PC-3 (cell line): ENCODE results near the gene ATP5PB. TPM values are rescaled to one million over a fixed set of nuclear protein-coding genes. Genes with fewer than 3 reads are reported as not detected.

Source experiments
- ATAC-seq: fragments of 200-7000 bp; cut with Tn5 transposase; 2 replicates; pipeline ENCODE4 v1.9.1; 2020; ENCODE audit warnings: mild to moderate bottlenecking, moderate library complexity
- BruUV-seq: library from RNA; stranded (reverse); fragments of 400-500 nt; replicated peaks from 2 replicates; lab custom pipeline; 2021; lab: Mats Ljungman, UMichigan
- CTCF ChIA-PET: fragments of 300-600 bp; sonication (Branson Sonifier 250); formaldehyde crosslinking; loops from one replicate; lab custom pipeline; 2022; ENCODE audit warnings: antibody characterized with exemption; lab: Charles Lee
- POLR2A ChIA-PET: fragments of 300-600 bp; sonication (Branson Sonifier 250); formaldehyde crosslinking; loops from one replicate; lab custom pipeline; 2022; ENCODE audit warnings: antibody characterized with exemption; ENCODE audit not compliant: unreplicated experiment; lab: Charles Lee
- DNase-seq: peaks from one replicate; pipeline ENCODE4 v3.0.0-alpha.2; 2015
- H2AFZ ChIP-seq: fragments of 300-600 bp; sonication (generic); 2 replicates; pipeline ENCODE4 v1.6.0; 2016; ENCODE audit warnings: antibody characterized with exemption, low read length
- H3F3A ChIP-seq: fragments of 300-600 bp; sonication (generic); one replicate; pipeline ENCODE4 v1.6.0; 2017; ENCODE audit warnings: antibody characterized with exemption, low read length, control low read depth, mild to moderate bottlenecking; ENCODE audit not compliant: unreplicated experiment
- H3K27ac ChIP-seq: fragments of 300-600 bp; sonication (generic); 2 replicates; pipeline ENCODE4 v1.5.1; 2016; ENCODE audit warnings: mild to moderate bottlenecking, low read length
- H3K27me3 ChIP-seq: fragments of 300-600 bp; sonication (generic); 2 replicates; pipeline ENCODE4 v1.6.1; 2016; ENCODE audit warnings: low read length, mixed read lengths
- H3K36me3 ChIP-seq: fragments of 300-600 bp; sonication (generic); 2 replicates; pipeline ENCODE4 v1.6.1; 2016; ENCODE audit warnings: low read depth, mixed run types, low read length, mixed read lengths
- H3K4me1 ChIP-seq: fragments of 300-600 bp; sonication (generic); 2 replicates; pipeline ENCODE4 v1.5.1; 2016; ENCODE audit warnings: low read length; ENCODE audit not compliant: insufficient read depth
- H3K4me2 ChIP-seq: fragments of 300-600 bp; sonication (generic); 2 replicates; pipeline ENCODE4 v1.6.0; 2016; ENCODE audit warnings: low read length
- H3K4me3 ChIP-seq: fragments of 300-600 bp; sonication (generic); 2 replicates; pipeline ENCODE4 v1.5.1; 2016; ENCODE audit warnings: mild to moderate bottlenecking, low read length, mixed read lengths
- H3K79me2 ChIP-seq: fragments of 300-600 bp; sonication (generic); 2 replicates; pipeline ENCODE4 v1.6.1; 2017; ENCODE audit warnings: low read length, mixed read lengths
- H3K9ac ChIP-seq: fragments of 300-600 bp; sonication (generic); 2 replicates; pipeline ENCODE4 v1.6.0; 2016; ENCODE audit warnings: mild to moderate bottlenecking, low read length
- H3K9me2 ChIP-seq: fragments of 300-600 bp; sonication (generic); replicated peaks from 2 replicates; pipeline ENCODE4 v1.6.1; 2016; ENCODE audit warnings: mixed run types, low read length, mixed read lengths
- H3K9me3 ChIP-seq: fragments of 300-600 bp; sonication (generic); 2 replicates; pipeline ENCODE4 v1.6.1; 2016; ENCODE audit warnings: low read length, mixed read lengths
- H4K20me1 ChIP-seq: fragments of 300-600 bp; sonication (generic); 2 replicates; pipeline ENCODE4 v1.6.1; 2016; ENCODE audit warnings: low read length, mixed read lengths
- CTCF ChIP-seq: fragments of 300-600 bp; sonication (generic); conservative IDR thresholded peaks from 2 replicates; pipeline ENCODE4 v1.5.1; 2017; ENCODE audit warnings: antibody characterized with exemption, low read depth, mild to moderate bottlenecking, low read length
- EZH2 ChIP-seq: fragments of 300-600 bp; sonication (generic); IDR thresholded peaks from one replicate; pipeline ENCODE4 v1.6.1; 2017; ENCODE audit warnings: antibody characterized with exemption, mild to moderate bottlenecking, low read length; ENCODE audit not compliant: unreplicated experiment
- EZH2phosphoT487 ChIP-seq: fragments of 300-600 bp; sonication (generic); IDR thresholded peaks from 2 replicates; pipeline ENCODE4 v1.6.1; 2018; ENCODE audit warnings: mild to moderate bottlenecking, antibody characterized with exemption, low read length, borderline replicate concordance
- intact Hi-C: fragments of 100-400 bp; cut with micrococcal nuclease; formaldehyde crosslinking; loops from 2 replicates; pipeline ENCODE4 v1.9.0; 2023
- total RNA-seq: library from RNA; depleted of rRNA; stranded (reverse); fragments of >200 nt; gene quantifications from 2 replicates; pipeline ENCODE4 v1.2.3, GENCODE V29; 2014

The ATP5PB gene
- total RNA-seq, 1 experiment from 2014 or later = 612 TPM

GRCh38 chr1:111474106-111474505 lies 24.8 kb downstream of the ATP5PB start:
- H2AFZ ChIP-seq = no peak overlapping the region
- H3K9me2 ChIP-seq = no peaks in the 10 kb centered on the region
- H3K4me3 ChIP-seq = no peak overlapping the region
- H3K4me2 ChIP-seq = no peak overlapping the region
- no peak for ATAC-seq
- no TSS peak for BruUV-seq
- H3K27ac ChIP-seq = no peak overlapping the region
- CTCF ChIA-PET = no interaction called here
- no peaks in the 10 kb centered on the region for H3F3A ChIP-seq
- H3K9ac ChIP-seq = no peak overlapping the region
- intact Hi-C loops = no loop called here
- H4K20me1 ChIP-seq = no peaks in the 10 kb centered on the region
- no peak for TF ChIP-seq CTCF
- TF ChIP-seq EZH2phosphoT487 = no peak
- TF ChIP-seq EZH2 = no peak
- no peaks in the 10 kb centered on the region for H3K79me2 ChIP-seq
- H3K27me3 ChIP-seq = no peaks in the 10 kb centered on the region
- H3K4me1 ChIP-seq = no peaks in the 10 kb centered on the region
- no peaks in the 10 kb centered on the region for H3K9me3 ChIP-seq
- H3K36me3 ChIP-seq = peaks cover 6% of the 10 kb centered on the region
- no peak for DNase-seq
- POLR2A ChIA-PET = no interaction called here

GRCh38 chr1:111474521-111474920 lies 25.3 kb downstream of the ATP5PB start:
- H3K27me3 ChIP-seq = no peaks in the 10 kb centered on the region
- no TSS peak for BruUV-seq
- ATAC-seq (no peak), DNase-seq (no peak)
- no peaks in the 10 kb centered on the region for H3K9me2 ChIP-seq
- H3K4me1 ChIP-seq = no peaks in the 10 kb centered on the region
- peaks cover 4% of the 10 kb centered on the region for H3K36me3 ChIP-seq
- H3K4me2 ChIP-seq = no peak overlapping the region
- H3F3A ChIP-seq = no peaks in the 10 kb centered on the region
- TF ChIP-seq EZH2 (no peak), CTCF (no peak), EZH2phosphoT487 (no peak)
- H2AFZ ChIP-seq = no peak overlapping the region
- no peaks in the 10 kb centered on the region for H3K9me3 ChIP-seq
- H3K9ac ChIP-seq = no peak overlapping the region
- H3K79me2 ChIP-seq = no peaks in the 10 kb centered on the region
- H4K20me1 ChIP-seq = no peaks in the 10 kb centered on the region
- ChIA-PET POLR2A (no interaction called here), CTCF (no interaction called here)
- no peak overlapping the region for H3K4me3 ChIP-seq
- no peak overlapping the region for H3K27ac ChIP-seq
- intact Hi-C loops = no loop called here

DNA sequence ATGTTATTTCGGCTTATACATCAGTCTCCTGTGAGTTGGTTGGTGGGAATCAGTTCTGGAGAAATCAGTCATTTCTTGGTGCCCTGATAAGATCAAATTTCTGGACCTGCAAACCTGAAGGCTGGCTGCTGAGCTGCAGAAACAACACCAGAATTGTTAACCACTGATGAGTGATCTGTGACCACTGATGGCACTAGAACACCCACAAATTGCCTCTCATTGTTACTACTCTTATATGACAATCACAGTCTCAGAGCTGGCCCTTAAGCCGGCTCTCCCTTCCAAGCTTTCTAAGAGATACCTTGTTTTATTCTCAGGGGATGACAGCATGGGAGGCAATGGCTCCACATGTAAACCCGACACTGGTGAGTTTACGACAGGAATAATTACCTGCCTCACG lies 26.4 kb downstream of the ATP5PB start:
- TF ChIP-seq CTCF (no peak), EZH2phosphoT487 (no peak)
- H4K20me1 ChIP-seq = no peaks in the 10 kb centered on the region
- no peaks in the 10 kb centered on the region for H3K79me2 ChIP-seq
- no peak for DNase-seq
- H3K9me3 ChIP-seq = no peaks in the 10 kb centered on the region
- ChIA-PET POLR2A (no interaction called here), CTCF (no interaction called here)
- H3K4me2 ChIP-seq = no peak overlapping the region
- no peaks in the 10 kb centered on the region for H3K9me2 ChIP-seq
- H3K36me3 ChIP-seq = no peaks in the 10 kb centered on the region
- no peaks in the 10 kb centered on the region for H3F3A ChIP-seq
- H3K4me1 ChIP-seq = no peaks in the 10 kb centered on the region
- no peak overlapping the region for H3K4me3 ChIP-seq
- intact Hi-C loops = no loop called here
- H2AFZ ChIP-seq = no peak overlapping the region
- no peak overlapping the region for H3K9ac ChIP-seq
- BruUV-seq = no TSS peak
- no peaks in the 10 kb centered on the region for H3K27me3 ChIP-seq
- ATAC-seq = no peak
- H3K27ac ChIP-seq = no peak overlapping the region
